HL-60 (cell line): ENCODE measurements around the gene SEC14L1.

Experiments used
- DNase-seq, 2 experiments: peaks; one replicate each; pipeline ENCODE4 v3.0.0-alpha.2; 2010 to 2020; ENCODE audit warnings: low read depth in 1 of 2, low spot score in 1 of 2
- H3K27ac ChIP-seq: fragments of 250-450 bp; sonication (Bioruptor Pico); replicated peaks from 2 replicates; pipeline ENCODE4 v1.5.1; 2020; ENCODE audit warnings: mild to moderate bottlenecking, moderate library complexity
- H3K27me3 ChIP-seq: fragments of 250-450 bp; sonication (Bioruptor Pico); 2 replicates; pipeline ENCODE4 v1.5.1; 2021; ENCODE audit warnings: mild to moderate bottlenecking, moderate library complexity; ENCODE audit not compliant: insufficient read depth, poor library complexity, severe bottlenecking
- H3K4me3 ChIP-seq: replicated peaks from 2 replicates; pipeline ENCODE4 v1.5.1; 2011; ENCODE audit warnings: mild to moderate bottlenecking, control low read depth, low read length; ENCODE audit not compliant: insufficient read depth
- GABPA ChIP-seq: IDR thresholded peaks from 2 replicates; pipeline ENCODE4 v1.6.1; 2012; ENCODE audit warnings: low read depth
- POLR2AphosphoS5 ChIP-seq: IDR thresholded peaks from 2 replicates; pipeline ENCODE4 v1.6.1; 2012; ENCODE audit warnings: low read depth
- SPI1 ChIP-seq: IDR thresholded peaks from 2 replicates; pipeline ENCODE4 v1.6.1; 2012; ENCODE audit warnings: low read depth, mild to moderate bottlenecking, borderline replicate concordance
- TF ChIP-seq, protein P1 (sequence below): IDR thresholded peaks from one replicate; pipeline ENCODE4 v1.5.1; 2011; ENCODE audit warnings: low read length, control low read depth, inconsistent platforms; ENCODE audit not compliant: insufficient read depth
- TF ChIP-seq, protein P2 (sequence below): IDR thresholded peaks from 2 replicates; pipeline ENCODE4 v1.6.1; 2012; ENCODE audit warnings: low read depth; ENCODE audit not compliant: insufficient replicate concordance

SEC14L1 gene

DNA sequence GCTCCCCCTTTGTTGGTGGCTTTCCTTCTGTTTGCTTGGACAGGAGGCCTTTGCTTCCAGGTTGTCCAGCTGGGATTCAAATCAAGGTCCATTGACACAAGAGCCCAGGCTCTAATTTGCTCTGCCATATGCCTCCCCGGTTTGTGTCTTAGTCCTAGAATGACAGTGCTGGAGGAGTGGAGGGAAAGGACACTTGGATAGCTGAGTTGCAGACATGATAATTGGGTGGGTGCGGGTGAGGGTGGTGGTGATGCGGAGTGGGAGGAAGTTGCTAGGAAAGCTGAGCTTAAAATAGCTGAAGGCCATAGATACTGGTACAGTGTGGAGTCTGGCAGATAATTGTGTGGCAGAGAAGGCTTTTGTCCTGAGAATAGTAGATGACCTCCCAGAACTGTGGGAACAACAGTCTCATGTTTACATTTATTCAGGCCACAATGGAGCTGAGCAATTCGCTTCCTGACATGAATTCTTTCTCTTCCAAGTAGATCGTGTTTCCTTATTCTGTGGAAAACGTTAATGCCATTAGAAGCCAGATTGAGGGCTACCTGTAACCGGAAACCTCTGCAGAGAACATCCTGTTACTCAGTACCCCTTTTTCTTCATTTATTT is 23.8 kb downstream of the SEC14L1 start:
- H3K4me3 ChIP-seq, result no peak overlapping the region
- H3K27ac ChIP-seq, result no peak overlapping the region
- no peak for DNase-seq
- H3K27me3 ChIP-seq, result no peaks in the 10 kb centered on the region
- TF ChIP-seq POLR2AphosphoS5 (no peak), GABPA (no peak), SPI1 (no peak)
- TF ChIP-seq, protein P1, sequence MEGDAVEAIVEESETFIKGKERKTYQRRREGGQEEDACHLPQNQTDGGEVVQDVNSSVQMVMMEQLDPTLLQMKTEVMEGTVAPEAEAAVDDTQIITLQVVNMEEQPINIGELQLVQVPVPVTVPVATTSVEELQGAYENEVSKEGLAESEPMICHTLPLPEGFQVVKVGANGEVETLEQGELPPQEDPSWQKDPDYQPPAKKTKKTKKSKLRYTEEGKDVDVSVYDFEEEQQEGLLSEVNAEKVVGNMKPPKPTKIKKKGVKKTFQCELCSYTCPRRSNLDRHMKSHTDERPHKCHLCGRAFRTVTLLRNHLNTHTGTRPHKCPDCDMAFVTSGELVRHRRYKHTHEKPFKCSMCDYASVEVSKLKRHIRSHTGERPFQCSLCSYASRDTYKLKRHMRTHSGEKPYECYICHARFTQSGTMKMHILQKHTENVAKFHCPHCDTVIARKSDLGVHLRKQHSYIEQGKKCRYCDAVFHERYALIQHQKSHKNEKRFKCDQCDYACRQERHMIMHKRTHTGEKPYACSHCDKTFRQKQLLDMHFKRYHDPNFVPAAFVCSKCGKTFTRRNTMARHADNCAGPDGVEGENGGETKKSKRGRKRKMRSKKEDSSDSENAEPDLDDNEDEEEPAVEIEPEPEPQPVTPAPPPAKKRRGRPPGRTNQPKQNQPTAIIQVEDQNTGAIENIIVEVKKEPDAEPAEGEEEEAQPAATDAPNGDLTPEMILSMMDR, result no peak
- TF ChIP-seq, protein P2, sequence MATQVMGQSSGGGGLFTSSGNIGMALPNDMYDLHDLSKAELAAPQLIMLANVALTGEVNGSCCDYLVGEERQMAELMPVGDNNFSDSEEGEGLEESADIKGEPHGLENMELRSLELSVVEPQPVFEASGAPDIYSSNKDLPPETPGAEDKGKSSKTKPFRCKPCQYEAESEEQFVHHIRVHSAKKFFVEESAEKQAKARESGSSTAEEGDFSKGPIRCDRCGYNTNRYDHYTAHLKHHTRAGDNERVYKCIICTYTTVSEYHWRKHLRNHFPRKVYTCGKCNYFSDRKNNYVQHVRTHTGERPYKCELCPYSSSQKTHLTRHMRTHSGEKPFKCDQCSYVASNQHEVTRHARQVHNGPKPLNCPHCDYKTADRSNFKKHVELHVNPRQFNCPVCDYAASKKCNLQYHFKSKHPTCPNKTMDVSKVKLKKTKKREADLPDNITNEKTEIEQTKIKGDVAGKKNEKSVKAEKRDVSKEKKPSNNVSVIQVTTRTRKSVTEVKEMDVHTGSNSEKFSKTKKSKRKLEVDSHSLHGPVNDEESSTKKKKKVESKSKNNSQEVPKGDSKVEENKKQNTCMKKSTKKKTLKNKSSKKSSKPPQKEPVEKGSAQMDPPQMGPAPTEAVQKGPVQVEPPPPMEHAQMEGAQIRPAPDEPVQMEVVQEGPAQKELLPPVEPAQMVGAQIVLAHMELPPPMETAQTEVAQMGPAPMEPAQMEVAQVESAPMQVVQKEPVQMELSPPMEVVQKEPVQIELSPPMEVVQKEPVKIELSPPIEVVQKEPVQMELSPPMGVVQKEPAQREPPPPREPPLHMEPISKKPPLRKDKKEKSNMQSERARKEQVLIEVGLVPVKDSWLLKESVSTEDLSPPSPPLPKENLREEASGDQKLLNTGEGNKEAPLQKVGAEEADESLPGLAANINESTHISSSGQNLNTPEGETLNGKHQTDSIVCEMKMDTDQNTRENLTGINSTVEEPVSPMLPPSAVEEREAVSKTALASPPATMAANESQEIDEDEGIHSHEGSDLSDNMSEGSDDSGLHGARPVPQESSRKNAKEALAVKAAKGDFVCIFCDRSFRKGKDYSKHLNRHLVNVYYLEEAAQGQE, result no peak

DNA sequence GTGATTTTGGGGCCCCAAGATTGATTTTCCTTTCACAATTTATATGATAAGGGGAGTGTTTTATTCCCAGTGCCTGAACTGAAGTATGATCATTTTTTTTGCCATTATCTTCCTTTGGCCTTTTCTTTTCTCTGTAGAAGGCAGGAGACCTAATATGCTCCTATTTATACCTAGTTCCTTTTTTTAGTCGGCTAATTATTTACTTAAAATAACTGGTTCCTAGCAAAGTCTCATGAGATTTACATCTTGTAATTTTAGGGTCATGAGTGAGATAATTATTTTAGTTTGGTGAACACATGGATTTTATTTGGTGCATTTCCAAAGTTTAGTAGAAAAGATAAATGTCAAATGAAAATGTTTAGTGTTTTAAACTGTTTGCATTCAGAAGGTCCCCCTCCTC is 24.8 kb downstream of the SEC14L1 start:
- Histone ChIP-seq H3K4me3 (no peak overlapping the region), H3K27ac (no peak overlapping the region), H3K27me3 (no peaks in the 10 kb centered on the region)
- TF ChIP-seq SPI1, result no peak
- TF ChIP-seq GABPA, result no peak
- no peak for DNase-seq

DNA sequence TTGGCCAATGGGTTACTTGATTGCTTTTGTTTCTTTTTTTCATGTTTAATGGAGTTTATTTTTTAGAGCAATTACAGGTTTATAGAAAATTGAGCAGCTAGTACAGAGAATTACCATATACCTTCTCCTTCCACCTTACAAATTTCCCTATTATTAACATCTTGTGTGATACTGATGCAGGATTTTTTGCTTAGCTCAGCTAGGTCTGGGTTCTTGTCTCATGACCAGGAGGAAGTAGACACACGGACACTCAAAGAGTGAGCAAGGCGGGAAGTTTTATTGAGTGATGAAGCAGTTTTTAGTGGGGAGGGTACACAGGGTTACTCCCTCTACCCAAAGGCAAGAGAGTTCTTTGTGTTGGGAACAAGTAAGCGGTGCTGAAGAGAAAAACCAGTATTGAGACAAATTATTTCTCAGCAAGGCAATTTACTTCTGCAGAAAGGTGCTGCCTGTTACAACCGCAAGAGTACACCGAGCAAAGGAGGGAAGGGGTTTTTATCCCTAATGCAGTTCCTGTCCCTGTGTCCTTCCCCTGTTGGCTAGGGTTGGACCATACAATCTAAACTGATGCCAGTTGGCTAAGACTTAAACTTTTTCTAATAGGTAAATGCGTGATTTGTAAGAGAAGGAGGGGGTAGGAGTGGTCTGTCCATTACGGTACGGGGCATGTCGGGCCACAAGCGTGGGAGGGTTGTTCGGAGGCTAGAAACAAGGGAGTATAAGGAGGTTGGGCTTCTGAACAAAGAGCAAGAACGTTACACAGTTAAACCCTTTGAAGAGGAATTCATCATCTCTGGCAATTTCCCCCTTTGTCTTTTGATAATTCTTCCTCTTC is 26.9 kb downstream of the SEC14L1 start:
- no peak overlapping the region for H3K4me3 ChIP-seq
- H3K27ac ChIP-seq, result no peak overlapping the region
- TF ChIP-seq, protein P2, result no peak
- no peak for TF ChIP-seq SPI1
- TF ChIP-seq POLR2AphosphoS5, result no peak
- TF ChIP-seq, protein P1, result no peak
- TF ChIP-seq GABPA, result no peak
- no peak for DNase-seq
- H3K27me3 ChIP-seq, result no peaks in the 10 kb centered on the region

DNA sequence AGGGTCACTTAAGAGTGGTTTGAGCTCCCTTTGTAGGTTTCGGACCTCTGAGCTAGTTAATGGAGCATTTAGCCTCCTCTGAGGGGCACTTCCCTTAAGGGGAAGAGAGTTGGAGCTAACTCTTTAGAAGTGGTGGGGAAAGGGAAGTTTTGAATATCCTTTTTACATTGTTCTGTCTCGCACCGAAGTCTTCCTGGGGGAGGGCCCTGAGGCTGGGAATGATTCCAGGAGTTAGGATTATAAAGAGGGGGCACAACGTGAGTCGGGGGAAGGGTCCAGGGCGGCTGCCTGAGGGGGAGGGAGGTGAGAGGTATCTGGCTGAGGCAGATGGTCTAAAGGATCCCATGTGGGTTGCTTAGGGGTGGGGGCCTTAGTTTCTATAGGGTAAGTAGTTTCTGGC is 32.3 kb downstream of the SEC14L1 start:
- no peak for DNase-seq
- H3K27ac ChIP-seq, result no peak overlapping the region
- H3K4me3 ChIP-seq, result no peak overlapping the region
- TF ChIP-seq, protein P1, result no peak
- TF ChIP-seq, protein P2, result no peak
- TF ChIP-seq POLR2AphosphoS5 (no peak), SPI1 (no peak), GABPA (no peak)
- H3K27me3 ChIP-seq, result no peaks in the 10 kb centered on the region
